PFSK-1 (cell line): ENCODE results near the gene RPS6KL1.

ENCODE experiments used
- FOXP2 ChIP-seq: optimal IDR thresholded peaks from 2 replicates; pipeline ENCODE3; 2011; ENCODE audit warnings: borderline replicate concordance, control low read depth, inconsistent platforms; ENCODE audit not compliant: insufficient read depth; ENCODE audit errors: extremely low read length, extremely low read depth
- POLR2AphosphoS5 ChIP-seq: IDR thresholded peaks from 2 replicates; pipeline ENCODE4 v1.6.1; 2012; ENCODE audit warnings: low read depth, mild to moderate bottlenecking, control low read depth, low read length, moderate library complexity
- REST ChIP-seq, 2 experiments: IDR thresholded peaks; 2 replicates each; pipeline versions ENCODE4 v1.6.1 to v1.8.0; 2011 to 2012; ENCODE audit warnings: low read depth in 2 of 2, low read length in 2 of 2, control low read depth in 1 of 2, inconsistent platforms in 1 of 2, mild to moderate bottlenecking in 1 of 2, moderate library complexity in 1 of 2; ENCODE audit not compliant: insufficient read depth in 1 of 2
- SIN3A ChIP-seq: IDR thresholded peaks from 2 replicates; pipeline ENCODE4 v1.6.1; 2012; ENCODE audit warnings: mild to moderate bottlenecking, low read length, moderate library complexity, borderline replicate concordance; ENCODE audit not compliant: insufficient read depth
- TAF1 ChIP-seq: IDR thresholded peaks from 2 replicates; pipeline ENCODE4 v1.6.1; 2012; ENCODE audit warnings: low read length, control low read depth, borderline replicate concordance; ENCODE audit not compliant: insufficient read depth

Gene RPS6KL1

GRCh38 chr14:74955229-74956026 is 32.4 kb upstream of the RPS6KL1 start, which contains the start of gene PGF:
Gene PGF (minus strand): TSS chr14:74955597. CDS start chr14:74955242, 355 bp downstream.
- TF ChIP-seq FOXP2, result no peak
- no peak for TF ChIP-seq SIN3A
- no peak for TF ChIP-seq POLR2AphosphoS5
- TF ChIP-seq REST (IDR thresholded peaks at IDR 0.05; ENCODE audit: insufficient read depth in 1 of 2, low read depth in 2 of 2, low read length in 2 of 2), result no peak
- no peak for TF ChIP-seq TAF1

- TF ChIP-seq FOXP2, result no peak
These were observed 31.8 kb upstream of the RPS6KL1 start for GRCh38 chr14:74954947-74955228.

GRCh38 chr14:74954232-74954946 is 31.3 kb upstream of the RPS6KL1 start:
- TF ChIP-seq TAF1 (no peak), FOXP2 (no peak), REST (IDR thresholded peaks at IDR 0.05; ENCODE audit: insufficient read depth in 1 of 2, low read depth in 2 of 2, low read length in 2 of 2) (no peak), SIN3A (no peak), POLR2AphosphoS5 (no peak)

GRCh38 chr14:74953686-74954085 is 30.6 kb upstream of the RPS6KL1 start:
- no peak for TF ChIP-seq POLR2AphosphoS5
- TF ChIP-seq REST (IDR thresholded peaks at IDR 0.05; ENCODE audit: insufficient read depth in 1 of 2, low read depth in 2 of 2, low read length in 2 of 2), result no peak
- TF ChIP-seq TAF1, result no peak
- no peak for TF ChIP-seq SIN3A

- no peak for TF ChIP-seq POLR2AphosphoS5
- no peak for TF ChIP-seq SIN3A
- no peak for TF ChIP-seq TAF1
- no peak for TF ChIP-seq FOXP2
- TF ChIP-seq REST (IDR thresholded peaks at IDR 0.05; ENCODE audit: insufficient read depth in 1 of 2, low read depth in 2 of 2, low read length in 2 of 2), result no peak
These were observed 29.8 kb upstream of the RPS6KL1 start for GRCh38 chr14:74952697-74953484.
